AG09319 (cell line): Measurements from ENCODE around the gene SUCLG2.

Experiments
- DNase-seq: peaks from one replicate; pipeline ENCODE4 v3.0.0-alpha.2; 2010; ENCODE audit warnings: low read depth; ENCODE audit errors: extremely low read depth
- CTCF ChIP-seq: IDR thresholded peaks from 2 replicates; pipeline ENCODE4 v1.5.1; 2011; ENCODE audit warnings: low read depth, mild to moderate bottlenecking, inconsistent platforms, low read length, moderate library complexity

SUCLG2 gene

GRCh38 chr3:67630666-67631362 lies 23.6 kb downstream of the SUCLG2 start:
- no peak for TF ChIP-seq CTCF
- no peak for DNase-seq

DNA sequence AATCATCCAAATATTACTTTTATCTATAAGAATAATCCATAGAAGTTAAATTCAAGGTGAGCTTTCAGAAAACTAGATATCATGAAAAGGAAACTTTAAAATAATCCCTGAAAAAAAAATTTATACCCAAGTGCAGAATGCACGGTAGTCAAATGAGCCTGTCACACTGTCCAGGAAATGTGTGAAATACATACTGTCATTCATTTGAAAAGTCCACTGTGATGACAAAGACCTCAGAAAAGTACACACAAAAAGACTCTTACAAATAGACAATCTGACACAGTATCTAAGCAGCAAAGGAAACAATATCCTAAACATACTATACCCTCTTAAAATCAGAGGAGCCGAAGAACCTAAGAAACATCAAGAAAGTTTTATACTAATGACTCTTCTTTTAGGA lies 29.7 kb downstream of the SUCLG2 start:
- DNase-seq: no peak
- TF ChIP-seq CTCF: no peak

- no peak for DNase-seq
- no peak for TF ChIP-seq CTCF
Observed at GRCh38 chr3:67624078-67624477, 30.3 kb downstream of the SUCLG2 start.

DNA sequence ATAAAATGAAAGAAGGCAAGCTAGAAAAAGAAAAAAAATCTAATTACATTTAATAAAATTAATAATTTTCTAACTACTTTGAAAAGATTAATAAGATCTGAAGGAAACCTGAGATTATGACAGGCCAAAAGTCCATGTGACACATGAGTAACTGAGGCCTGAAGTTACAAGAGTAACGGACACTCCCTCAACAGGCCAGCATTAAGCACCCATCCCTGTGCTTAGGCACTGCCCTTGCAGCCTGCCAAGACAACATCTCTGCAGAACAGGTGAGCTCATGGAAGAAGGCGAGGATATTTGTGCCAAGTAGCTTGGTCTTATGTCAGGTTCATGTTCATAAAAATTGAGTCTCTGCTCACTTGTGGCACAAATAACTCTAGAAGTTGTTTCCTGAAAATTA lies 31.8 kb downstream of the SUCLG2 start:
- DNase-seq: no peak
- no peak for TF ChIP-seq CTCF

DNA sequence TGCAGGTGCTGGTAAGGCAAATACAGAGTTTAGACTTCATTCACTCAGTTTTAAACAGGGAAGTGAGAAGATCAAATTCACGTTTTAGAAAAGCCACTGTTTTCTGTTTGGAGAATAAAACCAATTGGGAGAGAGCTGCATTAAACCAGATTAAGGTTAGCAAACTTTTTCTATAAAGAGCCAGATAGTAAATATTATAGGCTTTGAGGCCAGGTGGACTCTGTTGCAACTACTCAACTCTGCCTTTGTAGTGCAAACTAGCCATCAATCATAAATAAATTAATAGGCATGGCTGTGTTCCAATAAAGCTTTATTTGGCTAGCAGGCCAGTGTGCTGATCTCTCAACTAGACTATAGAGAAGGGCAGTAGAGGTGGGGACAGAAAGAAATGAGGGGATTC lies 33.5 kb downstream of the SUCLG2 start:
- DNase-seq: no peak
- TF ChIP-seq CTCF: no peak

GRCh38 chr3:67619991-67620390 lies 34.4 kb downstream of the SUCLG2 start:
- DNase-seq: no peak

DNA sequence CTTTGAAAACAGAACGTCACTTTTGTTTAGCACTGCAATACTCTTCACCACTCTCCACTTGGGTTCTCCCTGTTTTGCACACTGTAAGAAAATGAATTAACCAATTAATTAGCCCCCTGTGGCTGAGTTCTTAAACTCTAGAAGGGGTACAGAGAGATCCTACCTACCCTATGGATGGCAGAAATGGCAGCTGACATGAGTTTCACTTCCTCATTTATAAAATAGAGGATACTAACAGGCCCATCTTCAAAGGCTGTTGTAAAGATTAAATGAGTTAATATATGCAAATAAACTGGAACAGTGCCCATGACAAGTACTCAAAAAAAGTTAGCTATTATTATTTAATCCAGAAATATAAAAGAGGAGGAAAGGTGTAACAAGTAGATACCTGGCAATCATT lies 36.9 kb downstream of the SUCLG2 start:
- no peak for DNase-seq
- no peak for TF ChIP-seq CTCF

More at GRCh38 chr3:67619991-67620390, 34.4 kb downstream of the SUCLG2 start:
- no peak for TF ChIP-seq CTCF
